H9 (cell line): ENCODE data around the gene HTR1A. TPM values are rescaled to one million over a fixed set of nuclear protein-coding genes. Genes with fewer than 3 reads are reported as not detected.
A peak's percentile ranks its signal among the peaks of the same experiment; 100 is the strongest.

Source experiments
- DNase-seq: peaks from one replicate; pipeline ENCODE4 v3.0.0-alpha.2; 2017
- H2AFZ ChIP-seq: one replicate; pipeline ENCODE4 v1.6.1; 2013; ENCODE audit warnings: mild to moderate bottlenecking, low read length, control low read depth, moderate library complexity
- H2AK5ac ChIP-seq: 2 replicates; pipeline ENCODE4 v1.6.1; 2013; ENCODE audit warnings: low read length, control low read depth, mixed read lengths; ENCODE audit not compliant: insufficient read length
- H2BK120ac ChIP-seq: one replicate; pipeline ENCODE4 v1.6.1; 2013; ENCODE audit warnings: low read depth, mild to moderate bottlenecking, low read length, control low read depth, inconsistent platforms; ENCODE audit not compliant: poor library complexity, severe bottlenecking
- H2BK12ac ChIP-seq: 2 replicates; pipeline ENCODE4 v1.6.1; 2013; ENCODE audit warnings: low read length, control low read depth, mixed read lengths, low read depth; ENCODE audit not compliant: insufficient read length
- H2BK15ac ChIP-seq: 2 replicates; pipeline ENCODE4 v1.6.1; 2013; ENCODE audit warnings: low read depth, low read length, control low read depth
- H2BK20ac ChIP-seq: one replicate; pipeline ENCODE4 v1.6.1; 2013; ENCODE audit warnings: low read depth, mild to moderate bottlenecking, low read length, control low read depth, inconsistent platforms; ENCODE audit not compliant: poor library complexity, severe bottlenecking
- H2BK5ac ChIP-seq: 2 replicates; pipeline ENCODE4 v1.6.1; 2013; ENCODE audit warnings: low read length, control low read depth, mixed read lengths; ENCODE audit not compliant: insufficient read length
- H3K14ac ChIP-seq: 2 replicates; pipeline ENCODE4 v1.6.1; 2013; ENCODE audit warnings: low read length, control low read depth; ENCODE audit not compliant: insufficient read depth
- H3K18ac ChIP-seq: 2 replicates; pipeline ENCODE4 v1.6.1; 2013; ENCODE audit warnings: low read depth, mild to moderate bottlenecking, mixed read lengths, low read length, control low read depth; ENCODE audit not compliant: insufficient read length
- H3K23ac ChIP-seq: 2 replicates; pipeline ENCODE4 v1.6.1; 2013; ENCODE audit warnings: low read length, control low read depth, mixed read lengths, low read depth; ENCODE audit not compliant: insufficient read length
- H3K23me2 ChIP-seq: 2 replicates; pipeline ENCODE4 v1.6.1; 2013; ENCODE audit warnings: low read depth, mild to moderate bottlenecking, mixed read lengths, low read length, control low read depth; ENCODE audit not compliant: insufficient read length, poor library complexity, severe bottlenecking
- H3K27ac ChIP-seq: 2 replicates; pipeline ENCODE4 v1.5.1; 2013; ENCODE audit warnings: low read length, control low read depth, mixed read lengths, low read depth; ENCODE audit not compliant: insufficient read length
- H3K27me3 ChIP-seq: 2 replicates; pipeline ENCODE4 v1.6.1; 2013; ENCODE audit warnings: low read length, control low read depth, inconsistent platforms; ENCODE audit not compliant: insufficient read depth
- H3K4ac ChIP-seq: 2 replicates; pipeline ENCODE4 v1.6.1; 2013; ENCODE audit warnings: low read depth, mild to moderate bottlenecking, control low read depth, inconsistent platforms, low read length, moderate library complexity
- H3K4me1 ChIP-seq: 2 replicates; pipeline ENCODE4 v1.6.1; 2013; ENCODE audit warnings: low read length, control low read depth, inconsistent platforms; ENCODE audit not compliant: insufficient read depth
- H3K4me2 ChIP-seq: 2 replicates; pipeline ENCODE4 v1.6.1; 2013; ENCODE audit warnings: low read length, control low read depth, mixed read lengths; ENCODE audit not compliant: insufficient read length, insufficient read depth
- H3K56ac ChIP-seq: 2 replicates; pipeline ENCODE4 v1.6.1; 2013; ENCODE audit warnings: low read depth, mild to moderate bottlenecking, mixed read lengths, low read length, control low read depth; ENCODE audit not compliant: insufficient read length
- H3K79me1 ChIP-seq: 2 replicates; pipeline ENCODE4 v1.6.1; 2013; ENCODE audit warnings: low read depth, mild to moderate bottlenecking, moderate library complexity, low read length, control low read depth, inconsistent platforms; ENCODE audit not compliant: insufficient read depth, poor library complexity, severe bottlenecking
- H3K79me2 ChIP-seq: 2 replicates; pipeline ENCODE4 v1.6.1; 2013; ENCODE audit warnings: low read length, control low read depth, inconsistent platforms; ENCODE audit not compliant: insufficient read depth
- H3K9ac ChIP-seq: 2 replicates; pipeline ENCODE4 v1.6.1; 2013; ENCODE audit warnings: low read length, control low read depth, mixed read lengths; ENCODE audit not compliant: insufficient read length; ENCODE audit errors: extremely low read depth
- H3K9me3 ChIP-seq: one replicate; pipeline ENCODE4 v1.6.1; 2013; ENCODE audit warnings: low read depth, low read length, inconsistent platforms; ENCODE audit not compliant: control insufficient read depth
- H3T11ph ChIP-seq: one replicate; pipeline ENCODE4 v1.6.1; 2013; ENCODE audit warnings: mild to moderate bottlenecking, low read length, control low read depth, inconsistent platforms
- H4K20me1 ChIP-seq: one replicate; pipeline ENCODE4 v1.6.1; 2013; ENCODE audit not compliant: control insufficient read depth, insufficient read length, insufficient read depth
- H4K5ac ChIP-seq: 2 replicates; pipeline ENCODE4 v1.6.1; 2013; ENCODE audit warnings: low read depth, mild to moderate bottlenecking, mixed read lengths, low read length, control low read depth; ENCODE audit not compliant: insufficient read length
- H4K8ac ChIP-seq: replicated peaks from 2 replicates; pipeline ENCODE4 v1.6.1; 2013; ENCODE audit warnings: low read length, control low read depth, mixed read lengths, low read depth; ENCODE audit not compliant: insufficient read length
- H4K91ac ChIP-seq: 2 replicates; pipeline ENCODE4 v1.6.1; 2013; ENCODE audit warnings: low read depth, mild to moderate bottlenecking, moderate library complexity, mixed read lengths, low read length, control low read depth; ENCODE audit not compliant: insufficient read length
- H3K27ac Mint-ChIP-seq, 3 experiments: 2 replicates in 2 of 3; 3 replicates in 1 of 3; pipeline ENCODE4 v1.8.0; 2020 to 2021; ENCODE audit warnings: mixed read lengths in 3 of 3, mild to moderate bottlenecking in 1 of 3, moderate library complexity in 1 of 3
- H3K27me3 Mint-ChIP-seq: 2 replicates; pipeline ENCODE4 v1.8.0; 2021; ENCODE audit warnings: low read depth, mild to moderate bottlenecking, moderate library complexity, mixed read lengths
- H3K36me3 Mint-ChIP-seq, 3 experiments: 2 replicates in 2 of 3; 3 replicates in 1 of 3; pipeline ENCODE4 v1.8.0; 2020 to 2021; ENCODE audit warnings: low read depth in 3 of 3, mixed read lengths in 3 of 3; ENCODE audit not compliant: insufficient read depth in 1 of 3
- H3K4me1 Mint-ChIP-seq, 2 experiments: 2 replicates each; pipeline ENCODE4 v1.8.0; 2020; ENCODE audit warnings: mixed read lengths in 2 of 2
- H3K4me3 Mint-ChIP-seq, 2 experiments: 2 replicates in 1 of 2; 3 replicates in 1 of 2; pipeline ENCODE4 v1.8.0; 2020 to 2021; ENCODE audit warnings: mild to moderate bottlenecking in 2 of 2, mixed read lengths in 2 of 2, moderate library complexity in 1 of 2
- H3K9me3 Mint-ChIP-seq, 2 experiments: 2 replicates in 1 of 2; 3 replicates in 1 of 2; pipeline ENCODE4 v1.8.0; 2020; ENCODE audit warnings: mild to moderate bottlenecking in 2 of 2, mixed read lengths in 2 of 2, moderate library complexity in 1 of 2
- WGBS: extraction: QIAGEN DNeasy Blood & Tissue Kit; methylation state at CpG from one replicate; pipeline ENCODE4 v1.1.7; 2013; ENCODE audit warnings: missing lambda C conversion rate, low lambda C conversion rate, mixed read lengths; ENCODE audit not compliant: insufficient read length; ENCODE audit errors: extremely low coverage; 5-methylcytosine and 5-hydroxymethylcytosine counted together
- total RNA-seq: library from RNA; stranded (reverse); gene quantifications from 2 replicates; pipeline ENCODE4 v1.2.1, GENCODE V29; 2021
- TF ChIP-seq, protein P1 (sequence below): fragments of 200-600 bp; sonication (generic); conservative IDR thresholded peaks from 3 replicates; pipeline ENCODE4 v1.8.0; 2021; ENCODE audit warnings: antibody characterized with exemption, mild to moderate bottlenecking

Gene HTR1A
- total RNA-seq, 1 experiment from 2014 or later = 0.79 TPM

DNA sequence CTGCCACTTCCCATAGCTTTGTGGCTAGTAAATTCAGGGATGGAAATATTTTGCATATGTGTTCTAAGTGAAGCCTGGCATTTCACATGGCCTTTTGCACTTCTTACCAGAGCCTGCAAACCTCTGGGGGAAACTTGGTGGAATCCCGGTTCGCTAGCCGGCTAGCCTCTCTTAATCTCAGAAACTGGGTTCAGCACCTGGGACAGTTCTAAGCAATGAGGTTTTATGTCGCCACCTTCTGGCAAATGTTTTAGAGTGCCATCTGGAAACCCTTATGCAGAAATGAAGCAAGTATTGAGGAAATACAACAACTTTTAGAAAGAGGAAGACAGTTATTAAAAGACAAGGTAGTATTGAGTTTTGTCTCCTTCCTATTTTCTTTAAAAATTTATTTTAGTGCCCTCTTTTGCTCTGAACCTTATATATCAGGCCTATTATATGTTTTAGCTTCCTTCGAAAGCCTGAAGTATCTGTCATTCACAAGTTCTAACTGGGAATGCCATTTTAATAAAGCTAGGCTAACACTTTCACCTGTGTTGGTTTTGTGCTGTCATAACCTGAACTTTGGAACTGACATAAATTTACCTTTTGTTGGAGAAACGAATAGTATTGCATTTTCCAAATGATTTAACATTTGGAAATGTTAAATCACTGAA is 963 bp upstream of the HTR1A start:
- Histone ChIP-seq H3K4me2 (peak overlapping the region; percentile 75), H4K20me1 (no peaks in the 10 kb centered on the region), H3K79me1 (no peaks in the 10 kb centered on the region), H3K14ac (no peak overlapping the region), H3K23ac (no peak overlapping the region), H3K4me1 (no peaks in the 10 kb centered on the region; the same call in 1 of the 2 replicates), H3K56ac (no peak overlapping the region), H2BK120ac (no peak overlapping the region), H2BK12ac (no peak overlapping the region), H3K18ac (no peak overlapping the region), H2BK20ac (no peak overlapping the region), H3T11ph (no peak overlapping the region), H4K91ac (no peak overlapping the region), H3K27me3 (peaks cover 5% of the 10 kb centered on the region; the same call in 1 of the 2 replicates), H2BK5ac (no peak overlapping the region), H2AFZ (no peak overlapping the region), H3K27ac (no peak overlapping the region), H3K9me3 (no peaks in the 10 kb centered on the region), H2BK15ac (no peak overlapping the region), H2AK5ac (no peak overlapping the region), H3K23me2 (peaks cover 38% of the 10 kb centered on the region), H3K4ac (no peak overlapping the region), H4K5ac (no peak overlapping the region), H4K8ac (no peak overlapping the region), H3K9ac (no peak overlapping the region), H3K79me2 (no peaks in the 10 kb centered on the region)
- H3K27ac Mint-ChIP-seq = no peak overlapping the region
- no CpG with 5 or more reads among the region's 6 CpGs for WGBS
- H3K9me3 Mint-ChIP-seq = peaks cover 8 to 15% of the 10 kb centered on the region in 2 experiments; a peak in 4 of 5 replicates
- peak; percentile 73 for DNase-seq
- TF ChIP-seq, protein P1, sequence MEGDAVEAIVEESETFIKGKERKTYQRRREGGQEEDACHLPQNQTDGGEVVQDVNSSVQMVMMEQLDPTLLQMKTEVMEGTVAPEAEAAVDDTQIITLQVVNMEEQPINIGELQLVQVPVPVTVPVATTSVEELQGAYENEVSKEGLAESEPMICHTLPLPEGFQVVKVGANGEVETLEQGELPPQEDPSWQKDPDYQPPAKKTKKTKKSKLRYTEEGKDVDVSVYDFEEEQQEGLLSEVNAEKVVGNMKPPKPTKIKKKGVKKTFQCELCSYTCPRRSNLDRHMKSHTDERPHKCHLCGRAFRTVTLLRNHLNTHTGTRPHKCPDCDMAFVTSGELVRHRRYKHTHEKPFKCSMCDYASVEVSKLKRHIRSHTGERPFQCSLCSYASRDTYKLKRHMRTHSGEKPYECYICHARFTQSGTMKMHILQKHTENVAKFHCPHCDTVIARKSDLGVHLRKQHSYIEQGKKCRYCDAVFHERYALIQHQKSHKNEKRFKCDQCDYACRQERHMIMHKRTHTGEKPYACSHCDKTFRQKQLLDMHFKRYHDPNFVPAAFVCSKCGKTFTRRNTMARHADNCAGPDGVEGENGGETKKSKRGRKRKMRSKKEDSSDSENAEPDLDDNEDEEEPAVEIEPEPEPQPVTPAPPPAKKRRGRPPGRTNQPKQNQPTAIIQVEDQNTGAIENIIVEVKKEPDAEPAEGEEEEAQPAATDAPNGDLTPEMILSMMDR = peak; percentile 87
- peaks cover 0 to 14% (median 0%) of the 10 kb centered on the region in 3 experiments; a peak in 3 of 7 replicates for H3K36me3 Mint-ChIP-seq
- H3K4me3 Mint-ChIP-seq = peak overlapping the region in 1 of 2 experiments; percentile 73; a peak in 3 of 5 replicates
- peaks cover 33 to 42% of the 10 kb centered on the region in 2 experiments for H3K4me1 Mint-ChIP-seq
- peaks cover 39% of the 10 kb centered on the region for H3K27me3 Mint-ChIP-seq
